HTR-8/SVneo (cell line): ENCODE measurements around the gene EIF5.
A peak's percentile ranks its signal among the peaks of the same experiment; 100 is the strongest.

Experiments
- DNase-seq: peaks from one replicate; pipeline ENCODE4 v3.0.0; 2011; ENCODE audit warnings: low spot score, mixed read lengths; ENCODE audit not compliant: insufficient read length
- FAIRE-seq: peaks from 2 replicates; lab custom pipeline; 2011; peaks lifted over from hg19 to GRCh38; lab: Jason Lieb, UNC

EIF5 gene

DNA sequence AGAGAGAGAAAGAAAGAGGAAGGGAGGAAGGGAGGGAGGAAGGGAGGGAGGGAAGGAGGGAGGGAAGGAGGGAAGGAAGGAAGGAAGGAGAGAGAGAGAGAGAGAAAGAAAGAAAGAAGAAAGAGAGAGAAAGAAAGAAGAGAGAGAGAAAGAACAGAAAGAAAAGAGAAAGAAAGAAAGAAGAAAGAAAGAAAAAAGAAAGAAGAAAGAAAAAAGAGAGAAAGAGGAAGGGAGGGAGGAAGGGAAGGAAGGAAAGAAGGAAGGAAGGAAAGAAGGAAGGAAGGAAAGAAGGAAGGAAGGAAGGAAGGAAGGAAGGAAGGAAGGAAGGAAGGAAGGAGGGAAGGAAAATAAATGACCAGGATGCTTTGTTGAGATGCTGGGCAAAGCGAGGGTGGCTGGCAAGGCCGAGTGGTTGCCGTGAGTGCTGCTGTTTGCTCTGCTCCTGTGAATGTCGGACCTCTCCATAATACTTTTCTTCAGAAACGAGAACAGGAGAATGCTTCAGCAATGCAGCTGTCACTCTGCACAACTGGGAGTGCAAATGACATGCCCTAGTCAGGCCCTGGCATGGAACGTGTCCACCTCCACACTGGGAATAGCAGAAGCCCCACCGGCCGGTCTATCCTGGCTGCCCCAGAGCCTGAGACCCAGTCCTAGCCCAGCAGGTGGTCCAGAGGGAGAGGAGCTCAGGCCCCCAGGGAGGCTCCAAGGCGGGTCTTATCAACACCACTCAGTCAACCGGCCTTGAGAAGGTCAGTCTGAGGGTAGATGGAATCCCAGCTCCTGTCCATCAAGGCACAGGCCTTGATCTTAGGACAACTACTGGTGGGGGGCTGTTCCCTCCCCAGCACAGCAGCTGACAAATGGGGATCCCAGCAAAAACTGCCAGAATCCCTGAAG is 25.1 kb upstream of the EIF5 start:
- DNase-seq, result no peak
- no peak for FAIRE-seq

DNA sequence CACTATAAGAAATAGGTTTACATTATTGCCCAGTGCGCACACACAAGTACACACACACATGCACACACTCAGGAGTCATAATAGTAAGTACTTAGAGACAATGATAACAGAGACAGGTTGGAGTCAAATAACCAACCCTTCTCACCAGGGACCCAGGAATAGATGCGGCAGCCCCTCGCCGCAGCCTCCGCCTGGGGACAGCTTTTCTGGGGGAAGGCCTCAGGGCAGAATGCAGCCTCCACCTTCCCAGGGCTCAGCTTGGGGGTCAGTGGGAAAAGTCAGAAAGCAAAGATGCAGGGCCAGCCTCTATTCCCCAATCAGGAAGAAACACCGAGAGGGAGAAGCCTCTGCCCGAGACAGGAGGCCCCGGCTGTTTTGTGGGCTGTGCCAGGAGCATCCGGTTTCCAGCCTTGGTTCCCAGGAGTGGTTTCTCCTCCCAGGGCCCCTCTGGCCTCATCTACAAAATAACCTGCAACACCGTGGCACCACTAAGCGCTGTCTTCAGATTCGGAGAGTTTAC is 23.4 kb upstream of the EIF5 start:
- FAIRE-seq, result no peak

GRCh38 chr14:103311171-103311997 is 22.7 kb upstream of the EIF5 start:
- DNase-seq (no peak), FAIRE-seq (no peak)

More for the DNA sequence above, 23.4 kb upstream of the EIF5 start:
- DNase-seq, result no peak

DNA sequence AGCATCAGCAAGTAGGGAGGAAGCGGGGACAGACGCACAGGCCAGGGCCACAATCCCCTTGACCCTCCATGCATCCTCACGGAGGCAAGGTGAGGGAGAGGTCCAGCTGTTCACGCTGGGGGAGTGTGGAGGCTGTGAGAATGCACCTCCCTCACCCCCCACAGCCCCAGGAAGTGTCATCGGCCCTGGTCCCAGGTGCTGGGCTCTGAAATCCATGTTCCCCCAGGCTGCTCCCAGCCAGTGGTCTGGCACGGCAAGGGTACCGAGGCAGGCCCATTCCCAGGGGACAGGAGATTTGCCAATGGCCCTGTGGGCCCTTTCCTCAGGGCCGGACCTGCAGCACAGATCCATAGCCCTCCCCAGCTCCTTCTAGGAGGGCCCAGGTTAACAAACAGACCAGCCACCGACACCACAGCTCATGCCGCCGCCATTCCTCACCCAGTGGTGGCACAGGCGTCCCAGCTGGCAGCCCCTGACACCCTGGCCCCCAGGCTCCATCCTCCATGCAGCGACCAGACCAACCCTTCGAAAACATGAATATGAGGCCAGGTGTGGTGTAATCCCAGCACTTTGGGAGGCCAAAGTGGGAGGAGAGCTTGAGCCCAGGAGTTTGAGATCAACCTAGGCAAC is 21.9 kb upstream of the EIF5 start:
- DNase-seq (no peak), FAIRE-seq (no peak)

DNA sequence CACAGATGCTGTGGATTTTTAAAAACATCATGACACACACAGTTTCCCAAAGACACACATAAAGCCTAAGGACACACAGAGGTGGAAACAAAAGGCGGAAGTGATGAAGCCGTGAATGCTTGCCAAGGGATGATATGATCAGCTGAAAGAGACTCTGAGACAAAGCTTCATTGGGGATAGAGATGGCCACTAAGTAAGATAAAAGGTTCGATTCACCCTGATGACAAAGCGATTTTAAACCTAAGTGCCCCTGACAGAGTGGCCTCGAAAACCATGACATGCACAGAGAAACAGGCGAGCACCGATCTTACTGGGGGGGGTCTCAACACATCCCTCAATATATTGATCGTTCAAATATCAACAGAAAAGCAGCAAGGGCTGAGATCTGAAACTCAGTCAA is 20.3 kb upstream of the EIF5 start:
- DNase-seq (no peak), FAIRE-seq (no peak)

GRCh38 chr14:103314496-103315277 is 19.4 kb upstream of the EIF5 start:
- FAIRE-seq, result peak; percentile 20
- DNase-seq, result no peak

DNA sequence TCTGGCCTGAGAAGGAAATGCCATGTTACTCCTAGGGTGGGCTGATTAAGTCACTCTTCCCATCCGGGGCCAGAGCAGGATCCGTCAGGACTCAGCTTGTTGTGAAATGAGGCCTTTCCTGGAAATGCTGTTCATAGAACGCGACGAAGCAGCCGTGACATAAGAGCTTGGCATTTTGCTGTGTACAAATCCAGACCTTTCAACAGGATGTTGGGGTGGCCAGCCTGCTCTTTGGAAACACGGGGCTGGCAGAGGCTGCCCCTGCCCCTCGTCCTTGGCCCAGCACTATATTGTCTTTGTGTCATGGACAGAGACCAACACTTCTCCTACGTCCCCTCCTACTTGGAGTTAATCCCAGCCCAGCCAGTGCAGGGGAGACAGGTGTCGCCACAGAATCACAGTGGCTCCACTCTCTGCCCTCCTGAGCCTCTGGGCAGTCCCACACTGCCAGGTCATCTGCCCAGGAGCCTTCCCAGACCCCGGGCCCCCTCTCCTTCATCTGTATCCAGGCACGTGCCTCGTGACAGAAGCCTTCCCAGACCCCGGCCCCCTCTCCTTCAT is 18.6 kb upstream of the EIF5 start:
- FAIRE-seq (no peak), DNase-seq (no peak)

DNA sequence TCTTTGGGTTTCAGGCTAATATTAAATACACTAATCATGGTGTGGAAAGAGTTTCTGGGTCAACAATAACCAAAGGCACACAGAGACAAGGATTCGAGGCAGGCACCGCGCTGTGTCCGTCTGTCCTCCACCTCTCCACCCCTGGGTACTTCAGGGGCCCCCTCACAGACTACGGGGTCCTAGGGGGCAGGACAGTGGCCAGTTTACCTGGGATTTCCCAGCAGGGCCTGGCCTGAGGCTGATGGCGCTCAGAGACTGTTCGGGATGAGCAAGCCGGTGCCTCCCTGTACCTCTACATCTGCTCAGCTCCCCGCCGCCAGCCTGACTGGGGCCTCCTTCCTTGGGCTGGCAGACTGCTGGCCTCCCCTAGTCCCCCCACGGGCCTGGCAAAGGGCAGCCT is 18.1 kb upstream of the EIF5 start:
- FAIRE-seq (no peak), DNase-seq (no peak)

DNA sequence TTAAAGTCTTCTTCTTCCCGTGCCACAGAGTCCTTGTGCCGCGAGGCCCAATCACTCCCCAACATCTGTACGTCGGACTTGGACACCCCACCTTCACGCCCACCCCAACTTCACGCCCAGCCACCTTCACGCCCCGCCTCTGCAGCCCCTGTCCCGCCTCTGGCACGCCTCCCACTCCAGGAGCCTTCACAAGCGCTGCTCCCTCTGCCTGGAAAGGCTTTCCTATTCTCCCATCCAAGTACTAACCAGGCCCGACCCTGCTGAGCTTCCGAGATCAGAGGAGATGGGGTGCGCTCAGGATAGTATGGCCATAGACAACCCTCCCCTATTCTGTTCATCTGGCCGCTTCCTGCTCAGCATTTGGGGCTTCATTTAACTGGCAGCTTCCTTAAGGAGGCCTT is 17.3 kb upstream of the EIF5 start:
- FAIRE-seq, result no peak
- no peak for DNase-seq

DNA sequence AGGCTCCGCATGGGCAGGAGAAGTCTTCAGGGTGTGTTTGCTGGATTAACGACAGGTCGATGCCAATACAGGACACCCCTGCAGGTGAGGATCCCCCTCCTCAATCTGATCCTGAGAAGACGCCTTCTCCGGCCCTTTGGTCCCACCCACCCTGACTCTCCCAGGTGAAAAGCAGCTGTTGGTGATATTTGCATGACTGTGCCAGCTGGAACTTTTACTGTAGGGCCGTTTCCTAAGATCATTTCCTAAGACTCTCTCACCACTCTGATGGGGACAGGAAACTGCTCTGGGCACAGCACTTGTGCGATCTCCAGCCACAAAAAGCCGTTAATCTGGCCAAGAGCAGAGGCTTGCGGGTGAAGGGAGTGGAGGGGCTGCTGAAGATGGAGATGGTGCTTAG is 16.8 kb upstream of the EIF5 start:
- FAIRE-seq (no peak), DNase-seq (no peak)

- DNase-seq (no peak), FAIRE-seq (no peak)
Measured at GRCh38 chr14:103317976-103318580, 16.0 kb upstream of the EIF5 start.

DNA sequence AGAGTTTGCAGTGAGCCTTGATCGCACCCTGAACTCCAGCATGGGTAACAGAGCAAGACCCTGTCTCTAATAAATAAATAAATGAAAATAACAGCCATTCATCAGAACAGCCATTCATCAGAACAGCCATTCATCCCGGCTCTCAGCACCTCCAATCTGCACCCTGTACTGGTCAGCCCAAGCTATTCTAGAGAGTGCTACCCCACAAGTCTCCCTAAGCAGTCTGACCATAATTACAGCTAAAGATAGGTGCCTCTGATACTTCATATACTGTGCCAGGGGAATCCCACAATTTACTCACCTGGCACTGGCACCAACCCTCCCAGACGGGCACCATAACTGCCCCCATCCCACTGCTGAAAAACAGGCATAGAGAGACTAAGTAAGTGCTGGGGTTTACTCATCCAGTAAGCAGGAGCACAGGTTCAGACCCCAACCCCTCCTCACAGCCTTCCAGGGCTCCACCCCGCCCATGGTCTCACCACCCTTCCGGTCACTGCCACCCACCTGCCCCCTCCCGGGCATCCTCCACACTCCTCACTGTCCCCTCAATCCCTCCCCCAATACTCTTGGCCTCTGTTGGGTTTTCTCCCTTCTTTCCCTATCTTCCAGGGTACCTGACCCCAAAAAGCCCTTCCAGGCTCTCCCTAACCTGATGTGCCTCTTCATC is 15.2 kb upstream of the EIF5 start:
- DNase-seq (no peak), FAIRE-seq (no peak)

DNA sequence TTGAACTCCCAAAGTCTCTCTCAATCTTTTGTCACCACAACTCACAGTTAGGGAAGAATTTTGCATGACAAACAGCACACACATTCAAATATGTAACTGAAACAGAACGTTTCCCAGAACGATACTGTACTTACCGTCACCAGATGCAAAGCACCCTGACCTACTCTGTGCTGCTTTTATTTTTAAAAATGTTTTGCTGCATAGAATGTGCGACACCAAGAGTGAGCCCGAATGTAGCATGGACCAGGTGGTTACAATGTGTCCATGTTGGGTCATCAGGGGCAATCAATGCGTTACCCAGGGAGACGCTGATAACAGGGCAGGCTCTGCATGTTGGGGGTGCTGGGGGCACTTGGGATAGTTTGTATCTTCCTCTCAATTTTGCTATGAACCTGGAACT is 14.6 kb upstream of the EIF5 start:
- DNase-seq, result no peak
- no peak for FAIRE-seq

- DNase-seq, result no peak
- no peak for FAIRE-seq
Measured at GRCh38 chr14:103326078-103326477, 8.0 kb upstream of the EIF5 start.

- DNase-seq (no peak), FAIRE-seq (no peak)
Measured at GRCh38 chr14:103328941-103329340, 5.1 kb upstream of the EIF5 start.

GRCh38 chr14:103329401-103330347 is 4.4 kb upstream of the EIF5 start:
- FAIRE-seq (no peak), DNase-seq (no peak)

- DNase-seq (no peak), FAIRE-seq (no peak)
Measured at GRCh38 chr14:103330536-103330935, 3.5 kb upstream of the EIF5 start.
